ENCODE measurements around the gene SNX27. TPM values are rescaled to one million over a fixed set of nuclear protein-coding genes. Genes with fewer than 3 reads are reported as not detected.

Gene SNX27
- total and polyA plus RNA-seq, 4 donors = 4.3 to 19.7 (median 10.5) TPM

DNA sequence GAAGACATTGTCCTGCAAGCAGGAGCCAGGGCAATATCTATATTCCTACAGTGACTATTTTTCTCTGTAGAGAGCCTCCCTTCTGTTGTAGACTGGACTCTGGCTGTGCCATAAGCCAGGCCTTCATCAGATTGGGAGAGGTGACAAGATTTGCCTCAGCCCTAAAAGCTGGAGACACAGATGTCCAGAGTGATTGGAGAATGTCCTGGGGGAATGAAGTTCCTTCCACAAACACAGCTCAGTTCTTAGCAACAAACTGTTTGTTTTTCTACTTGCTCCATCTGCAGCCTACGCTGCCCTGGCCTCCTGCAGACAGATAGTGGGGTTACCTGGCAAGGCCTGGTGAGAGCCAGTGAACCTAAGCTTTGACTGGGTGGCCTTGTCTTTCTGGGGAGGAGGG lies 29.9 kb upstream of the SNX27 start:
- Histone ChIP-seq H3K27me3 (ENCODE audit: control insufficient read depth in 4 of 4, insufficient read depth in 4 of 4, low read length in 3 of 4) (no peaks in the 10 kb centered on the region), H3K27ac (ENCODE audit: low read depth in 1 of 2, low read length in 2 of 2) (no peak overlapping the region), H3K4me1 (ENCODE audit: control insufficient read depth in 4 of 4, insufficient read depth in 4 of 4, low read length in 3 of 4) (no peaks in the 10 kb centered on the region), H3K9ac (ENCODE audit: low read depth in 1 of 2, low read length in 2 of 2) (no peak overlapping the region), H3K4me3 (ENCODE audit: low read depth in 1 of 3, low read length in 3 of 3) (no peak overlapping the region), H3K36me3 (ENCODE audit: control insufficient read depth in 4 of 4, insufficient read depth in 3 of 4, low read depth in 1 of 4, low read length in 3 of 4) (peaks cover 2 to 21% (median 4%) of the 10 kb centered on the region in 4 donors), H3K9me3 (ENCODE audit: control insufficient read depth in 4 of 4, low read length in 3 of 4) (no peaks in the 10 kb centered on the region)
- DNase-seq (ENCODE audit: low spot score) = no peak
- TF ChIP-seq, protein P1, sequence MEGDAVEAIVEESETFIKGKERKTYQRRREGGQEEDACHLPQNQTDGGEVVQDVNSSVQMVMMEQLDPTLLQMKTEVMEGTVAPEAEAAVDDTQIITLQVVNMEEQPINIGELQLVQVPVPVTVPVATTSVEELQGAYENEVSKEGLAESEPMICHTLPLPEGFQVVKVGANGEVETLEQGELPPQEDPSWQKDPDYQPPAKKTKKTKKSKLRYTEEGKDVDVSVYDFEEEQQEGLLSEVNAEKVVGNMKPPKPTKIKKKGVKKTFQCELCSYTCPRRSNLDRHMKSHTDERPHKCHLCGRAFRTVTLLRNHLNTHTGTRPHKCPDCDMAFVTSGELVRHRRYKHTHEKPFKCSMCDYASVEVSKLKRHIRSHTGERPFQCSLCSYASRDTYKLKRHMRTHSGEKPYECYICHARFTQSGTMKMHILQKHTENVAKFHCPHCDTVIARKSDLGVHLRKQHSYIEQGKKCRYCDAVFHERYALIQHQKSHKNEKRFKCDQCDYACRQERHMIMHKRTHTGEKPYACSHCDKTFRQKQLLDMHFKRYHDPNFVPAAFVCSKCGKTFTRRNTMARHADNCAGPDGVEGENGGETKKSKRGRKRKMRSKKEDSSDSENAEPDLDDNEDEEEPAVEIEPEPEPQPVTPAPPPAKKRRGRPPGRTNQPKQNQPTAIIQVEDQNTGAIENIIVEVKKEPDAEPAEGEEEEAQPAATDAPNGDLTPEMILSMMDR (IDR thresholded peaks at IDR 0.05; ENCODE audit: low read depth, low read length, missing input control) = no peak
- WGBS = 93% methylated on average over 1 of the region's 1 CpG

DNA sequence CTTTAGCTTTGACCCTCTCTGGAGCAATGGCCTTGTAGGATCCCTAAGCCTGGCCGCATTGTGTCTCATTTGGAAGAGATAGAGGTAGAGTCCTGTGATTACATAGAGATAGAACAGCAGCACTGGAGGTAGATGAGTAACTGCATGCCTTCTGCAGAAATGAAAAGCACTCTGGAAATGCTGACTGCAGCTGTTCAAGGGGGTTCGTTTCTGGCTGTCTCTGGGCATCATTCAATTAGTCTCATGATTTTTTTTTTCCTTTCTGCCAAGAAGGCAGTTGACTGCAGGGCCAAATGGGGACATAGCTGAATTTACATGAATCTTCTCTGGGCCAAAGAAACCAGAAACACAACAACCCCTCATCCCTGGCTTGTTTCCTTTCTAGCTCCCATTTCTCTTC lies 28.1 kb upstream of the SNX27 start:
- H3K27me3 ChIP-seq (ENCODE audit: control insufficient read depth in 4 of 4, insufficient read depth in 4 of 4, low read length in 3 of 4) = no peaks in the 10 kb centered on the region
- peaks cover 2 to 19% (median 4%) of the 10 kb centered on the region in 4 donors for H3K36me3 ChIP-seq (ENCODE audit: control insufficient read depth in 4 of 4, insufficient read depth in 3 of 4, low read depth in 1 of 4, low read length in 3 of 4)
- 80% methylated on average over 2 of the region's 2 CpGs for WGBS
- no peaks in the 10 kb centered on the region for H3K9me3 ChIP-seq (ENCODE audit: control insufficient read depth in 4 of 4, low read length in 3 of 4)
- H3K27ac ChIP-seq (ENCODE audit: low read depth in 1 of 2, low read length in 2 of 2) = no peak overlapping the region
- TF ChIP-seq, protein P1 (IDR thresholded peaks at IDR 0.05; ENCODE audit: low read depth, low read length, missing input control) = no peak
- no peak for TF ChIP-seq FOXA1 (IDR thresholded peaks at IDR 0.05)
- no peak for TF ChIP-seq FOXA2 (IDR thresholded peaks at IDR 0.05)
- TF ChIP-seq, protein P2, sequence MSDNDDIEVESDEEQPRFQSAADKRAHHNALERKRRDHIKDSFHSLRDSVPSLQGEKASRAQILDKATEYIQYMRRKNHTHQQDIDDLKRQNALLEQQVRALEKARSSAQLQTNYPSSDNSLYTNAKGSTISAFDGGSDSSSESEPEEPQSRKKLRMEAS (IDR thresholded peaks at IDR 0.05) = no peak
- TF ChIP-seq RAD21 (IDR thresholded peaks at IDR 0.05) = no peak
- TF ChIP-seq EGR1 (IDR thresholded peaks at IDR 0.05; ENCODE audit: low read depth in 2 of 2) = no peak
- TF ChIP-seq, protein P3, sequence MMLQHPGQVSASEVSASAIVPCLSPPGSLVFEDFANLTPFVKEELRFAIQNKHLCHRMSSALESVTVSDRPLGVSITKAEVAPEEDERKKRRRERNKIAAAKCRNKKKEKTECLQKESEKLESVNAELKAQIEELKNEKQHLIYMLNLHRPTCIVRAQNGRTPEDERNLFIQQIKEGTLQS (IDR thresholded peaks at IDR 0.05) = no peak
- TF ChIP-seq NR2F2 (IDR thresholded peaks at IDR 0.05) = no peak
- TF ChIP-seq, protein P4, sequence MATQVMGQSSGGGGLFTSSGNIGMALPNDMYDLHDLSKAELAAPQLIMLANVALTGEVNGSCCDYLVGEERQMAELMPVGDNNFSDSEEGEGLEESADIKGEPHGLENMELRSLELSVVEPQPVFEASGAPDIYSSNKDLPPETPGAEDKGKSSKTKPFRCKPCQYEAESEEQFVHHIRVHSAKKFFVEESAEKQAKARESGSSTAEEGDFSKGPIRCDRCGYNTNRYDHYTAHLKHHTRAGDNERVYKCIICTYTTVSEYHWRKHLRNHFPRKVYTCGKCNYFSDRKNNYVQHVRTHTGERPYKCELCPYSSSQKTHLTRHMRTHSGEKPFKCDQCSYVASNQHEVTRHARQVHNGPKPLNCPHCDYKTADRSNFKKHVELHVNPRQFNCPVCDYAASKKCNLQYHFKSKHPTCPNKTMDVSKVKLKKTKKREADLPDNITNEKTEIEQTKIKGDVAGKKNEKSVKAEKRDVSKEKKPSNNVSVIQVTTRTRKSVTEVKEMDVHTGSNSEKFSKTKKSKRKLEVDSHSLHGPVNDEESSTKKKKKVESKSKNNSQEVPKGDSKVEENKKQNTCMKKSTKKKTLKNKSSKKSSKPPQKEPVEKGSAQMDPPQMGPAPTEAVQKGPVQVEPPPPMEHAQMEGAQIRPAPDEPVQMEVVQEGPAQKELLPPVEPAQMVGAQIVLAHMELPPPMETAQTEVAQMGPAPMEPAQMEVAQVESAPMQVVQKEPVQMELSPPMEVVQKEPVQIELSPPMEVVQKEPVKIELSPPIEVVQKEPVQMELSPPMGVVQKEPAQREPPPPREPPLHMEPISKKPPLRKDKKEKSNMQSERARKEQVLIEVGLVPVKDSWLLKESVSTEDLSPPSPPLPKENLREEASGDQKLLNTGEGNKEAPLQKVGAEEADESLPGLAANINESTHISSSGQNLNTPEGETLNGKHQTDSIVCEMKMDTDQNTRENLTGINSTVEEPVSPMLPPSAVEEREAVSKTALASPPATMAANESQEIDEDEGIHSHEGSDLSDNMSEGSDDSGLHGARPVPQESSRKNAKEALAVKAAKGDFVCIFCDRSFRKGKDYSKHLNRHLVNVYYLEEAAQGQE (IDR thresholded peaks at IDR 0.05) = no peak
- TF ChIP-seq YY1 (IDR thresholded peaks at IDR 0.05) = no peak
- no peak for TF ChIP-seq TAF1 (conservative IDR thresholded peaks at IDR 0.05)
- TF ChIP-seq RXRA (IDR thresholded peaks at IDR 0.05) = no peak
- TF ChIP-seq, protein P5, sequence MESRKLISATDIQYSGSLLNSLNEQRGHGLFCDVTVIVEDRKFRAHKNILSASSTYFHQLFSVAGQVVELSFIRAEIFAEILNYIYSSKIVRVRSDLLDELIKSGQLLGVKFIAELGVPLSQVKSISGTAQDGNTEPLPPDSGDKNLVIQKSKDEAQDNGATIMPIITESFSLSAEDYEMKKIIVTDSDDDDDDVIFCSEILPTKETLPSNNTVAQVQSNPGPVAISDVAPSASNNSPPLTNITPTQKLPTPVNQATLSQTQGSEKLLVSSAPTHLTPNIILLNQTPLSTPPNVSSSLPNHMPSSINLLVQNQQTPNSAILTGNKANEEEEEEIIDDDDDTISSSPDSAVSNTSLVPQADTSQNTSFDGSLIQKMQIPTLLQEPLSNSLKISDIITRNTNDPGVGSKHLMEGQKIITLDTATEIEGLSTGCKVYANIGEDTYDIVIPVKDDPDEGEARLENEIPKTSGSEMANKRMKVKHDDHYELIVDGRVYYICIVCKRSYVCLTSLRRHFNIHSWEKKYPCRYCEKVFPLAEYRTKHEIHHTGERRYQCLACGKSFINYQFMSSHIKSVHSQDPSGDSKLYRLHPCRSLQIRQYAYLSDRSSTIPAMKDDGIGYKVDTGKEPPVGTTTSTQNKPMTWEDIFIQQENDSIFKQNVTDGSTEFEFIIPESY (IDR thresholded peaks at IDR 0.05) = no peak
- TF ChIP-seq HNF4G (IDR thresholded peaks at IDR 0.05) = no peak
- TF ChIP-seq HNF4A (conservative IDR thresholded peaks at IDR 0.05) = no peak
- TF ChIP-seq SP1 (IDR thresholded peaks at IDR 0.05) = no peak
- no peak for TF ChIP-seq GABPA (IDR thresholded peaks at IDR 0.05 in 1 of 2, conservative IDR thresholded peaks at IDR 0.05 in 1 of 2)
- TF ChIP-seq JUND (IDR thresholded peaks at IDR 0.05) = no peak
- H3K4me1 ChIP-seq (ENCODE audit: control insufficient read depth in 4 of 4, insufficient read depth in 4 of 4, low read length in 3 of 4) = no peaks in the 10 kb centered on the region
- DNase-seq (ENCODE audit: low spot score) = no peak
- H3K9ac ChIP-seq (ENCODE audit: low read depth in 1 of 2, low read length in 2 of 2) = no peak overlapping the region
- H3K4me3 ChIP-seq (ENCODE audit: low read depth in 1 of 3, low read length in 3 of 3) = no peak overlapping the region
